Smooth muscle cell (in vitro differentiated cells): ENCODE measurements around the gene SHB. TPM values are rescaled to one million over a fixed set of nuclear protein-coding genes. Genes with fewer than 3 reads are reported as not detected.

Experiments
- DNase-seq: peaks from one replicate; lab custom pipeline; 2025; ENCODE audit not compliant: unreplicated experiment; lab: John Stamatoyannopoulos, UW
- H2AFZ ChIP-seq: fragments of 200-600 bp; sonication (generic); 2 replicates; pipeline ENCODE4 v1.6.0; 2016; ENCODE audit warnings: antibody characterized with exemption, low read depth, mild to moderate bottlenecking
- H3F3A ChIP-seq: fragments of 200-600 bp; sonication (generic); 2 replicates; pipeline ENCODE4 v1.6.0; 2017; ENCODE audit warnings: antibody characterized with exemption, low read depth
- H3K27ac ChIP-seq: fragments of 200-600 bp; sonication (generic); 2 replicates; pipeline ENCODE4 v1.5.1; 2016; ENCODE audit warnings: low read depth, mild to moderate bottlenecking
- H3K27me3 ChIP-seq: fragments of 200-600 bp; sonication (generic); 2 replicates; pipeline ENCODE4 v1.6.1; 2016; ENCODE audit warnings: low read depth, mild to moderate bottlenecking
- H3K36me3 ChIP-seq: fragments of 200-600 bp; sonication (generic); 2 replicates; pipeline ENCODE4 v1.5.1; 2016; ENCODE audit warnings: low read depth
- H3K4me1 ChIP-seq: fragments of 200-600 bp; sonication (generic); 2 replicates; pipeline ENCODE4 v1.5.1; 2016; ENCODE audit warnings: low read depth
- H3K4me2 ChIP-seq: fragments of 200-600 bp; sonication (generic); 2 replicates; pipeline ENCODE4 v1.6.0; 2016; ENCODE audit warnings: mild to moderate bottlenecking
- H3K4me3 ChIP-seq: fragments of 200-600 bp; sonication (generic); 2 replicates; pipeline ENCODE4 v1.5.1; 2016; ENCODE audit warnings: mild to moderate bottlenecking
- H3K79me2 ChIP-seq: fragments of 200-600 bp; sonication (generic); 2 replicates; pipeline ENCODE4 v1.6.0; 2016; ENCODE audit warnings: low read depth, mild to moderate bottlenecking
- H3K9ac ChIP-seq: fragments of 200-600 bp; sonication (generic); 2 replicates; pipeline ENCODE4 v1.6.0; 2016; ENCODE audit warnings: low read depth
- H3K9me3 ChIP-seq: fragments of 200-600 bp; sonication (generic); replicated peaks from 2 replicates; pipeline ENCODE4 v1.5.1; 2016; ENCODE audit warnings: low read depth
- H4K20me1 ChIP-seq: fragments of 200-600 bp; sonication (generic); 2 replicates; pipeline ENCODE4 v1.6.0; 2016; ENCODE audit warnings: low read depth
- WGBS: methylation state at CpG from one replicate; pipeline ENCODE4 v1.1.7; 2016; ENCODE audit warnings: low lambda C conversion rate; 5-methylcytosine and 5-hydroxymethylcytosine counted together
- polyA plus RNA-seq: library from polyadenylated mRNA; unstranded; fragments of >200 nt; fragmentation: Nextera tagmentation; extraction: Ambion mirVana; gene quantifications from 2 replicates; pipeline ENCODE4 v1.2.1, GENCODE V29; 2016
- total RNA-seq: library from RNA; depleted of rRNA; stranded (reverse); fragments of >200 nt; gene quantifications from 2 replicates; pipeline ENCODE4 v1.2.3, GENCODE V29; 2014
- TF ChIP-seq, protein P1 (sequence below): fragments of 200-600 bp; sonication (generic); IDR thresholded peaks from 2 replicates; pipeline ENCODE4 v1.5.1; 2017; ENCODE audit warnings: borderline replicate concordance, mild to moderate bottlenecking, antibody characterized with exemption; ENCODE audit not compliant: insufficient read depth, poor library complexity, severe bottlenecking

The SHB gene
- total and polyA plus RNA-seq, 2 experiments from 2014 or later = 16.4 to 32.4 TPM

GRCh38 chr9:38016375-38017135, 52.5 kb downstream of the SHB start:
- peak overlapping the region; percentile 82 for H3K9ac ChIP-seq
- WGBS = 38% methylated on average over 12 of the region's 12 CpGs
- no peak for DNase-seq
- peak overlapping the region; percentile 71 for H3K4me2 ChIP-seq
- peaks cover 3% of the 10 kb centered on the region for H4K20me1 ChIP-seq
- H3K36me3 ChIP-seq = no peaks in the 10 kb centered on the region
- H2AFZ ChIP-seq = no peak overlapping the region
- H3K79me2 ChIP-seq = peaks cover 48% of the 10 kb centered on the region
- H3K4me3 ChIP-seq = no peak overlapping the region
- no peaks in the 10 kb centered on the region for H3K9me3 ChIP-seq
- peak overlapping the region; percentile 90 for H3K27ac ChIP-seq
- H3K4me1 ChIP-seq = peaks cover 50% of the 10 kb centered on the region
- peaks cover 9% of the 10 kb centered on the region for H3F3A ChIP-seq
- no peaks in the 10 kb centered on the region for H3K27me3 ChIP-seq
- TF ChIP-seq, protein P1, sequence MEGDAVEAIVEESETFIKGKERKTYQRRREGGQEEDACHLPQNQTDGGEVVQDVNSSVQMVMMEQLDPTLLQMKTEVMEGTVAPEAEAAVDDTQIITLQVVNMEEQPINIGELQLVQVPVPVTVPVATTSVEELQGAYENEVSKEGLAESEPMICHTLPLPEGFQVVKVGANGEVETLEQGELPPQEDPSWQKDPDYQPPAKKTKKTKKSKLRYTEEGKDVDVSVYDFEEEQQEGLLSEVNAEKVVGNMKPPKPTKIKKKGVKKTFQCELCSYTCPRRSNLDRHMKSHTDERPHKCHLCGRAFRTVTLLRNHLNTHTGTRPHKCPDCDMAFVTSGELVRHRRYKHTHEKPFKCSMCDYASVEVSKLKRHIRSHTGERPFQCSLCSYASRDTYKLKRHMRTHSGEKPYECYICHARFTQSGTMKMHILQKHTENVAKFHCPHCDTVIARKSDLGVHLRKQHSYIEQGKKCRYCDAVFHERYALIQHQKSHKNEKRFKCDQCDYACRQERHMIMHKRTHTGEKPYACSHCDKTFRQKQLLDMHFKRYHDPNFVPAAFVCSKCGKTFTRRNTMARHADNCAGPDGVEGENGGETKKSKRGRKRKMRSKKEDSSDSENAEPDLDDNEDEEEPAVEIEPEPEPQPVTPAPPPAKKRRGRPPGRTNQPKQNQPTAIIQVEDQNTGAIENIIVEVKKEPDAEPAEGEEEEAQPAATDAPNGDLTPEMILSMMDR = no peak

GRCh38 chr9:38015906-38016305, 53.1 kb downstream of the SHB start:
- peak overlapping the region; percentile 90 for H3K27ac ChIP-seq
- H3K4me1 ChIP-seq = peaks cover 50% of the 10 kb centered on the region
- no peaks in the 10 kb centered on the region for H3K27me3 ChIP-seq
- no peaks in the 10 kb centered on the region for H3K36me3 ChIP-seq
- peak overlapping the region; percentile 71 for H3K4me2 ChIP-seq
- H4K20me1 ChIP-seq = peaks cover 3% of the 10 kb centered on the region
- no peak overlapping the region for H3K4me3 ChIP-seq
- TF ChIP-seq, protein P1 = no peak
- no peaks in the 10 kb centered on the region for H3K9me3 ChIP-seq
- 93% methylated on average over 7 of the region's 7 CpGs for WGBS
- no peak for DNase-seq
- H3K9ac ChIP-seq = peak overlapping the region; percentile 82
- peaks cover 45% of the 10 kb centered on the region for H3K79me2 ChIP-seq
- peaks cover 9% of the 10 kb centered on the region for H3F3A ChIP-seq
- no peak overlapping the region for H2AFZ ChIP-seq

GRCh38 chr9:38015266-38015665, 53.8 kb downstream of the SHB start:
- Histone ChIP-seq H3K27ac (peak overlapping the region; percentile 90), H3K9me3 (no peaks in the 10 kb centered on the region), H3K9ac (no peak overlapping the region), H3K36me3 (no peaks in the 10 kb centered on the region), H3K27me3 (no peaks in the 10 kb centered on the region), H3K4me1 (peaks cover 46% of the 10 kb centered on the region), H4K20me1 (peaks cover 3% of the 10 kb centered on the region), H3F3A (peaks cover 9% of the 10 kb centered on the region), H3K79me2 (peaks cover 45% of the 10 kb centered on the region), H3K4me2 (no peak overlapping the region), H3K4me3 (no peak overlapping the region), H2AFZ (no peak overlapping the region)
- WGBS = 54% methylated on average over 4 of the region's 4 CpGs
- DNase-seq = no peak
- TF ChIP-seq, protein P1 = no peak
